Measurements from ENCODE around the gene PMM1. TPM values are rescaled to one million over a fixed set of nuclear protein-coding genes. Genes with fewer than 3 reads are reported as not detected.

Gene PMM1
- polyA plus RNA-seq, 1 of the 3 experiments (the other 2 are of a cell fraction), result 46.4 TPM

GRCh38 chr22:41564563-41564962 is 25.1 kb downstream of the PMM1 start (continued):
- no peak for TF ChIP-seq USF2 (IDR thresholded peaks at IDR 0.05; ENCODE audit: borderline replicate concordance, low read depth, low read length)
- TF ChIP-seq USF1 (IDR thresholded peaks at IDR 0.05; ENCODE audit: borderline replicate concordance, low read depth), result no peak
- TF ChIP-seq CHD2 (IDR thresholded peaks at IDR 0.05; ENCODE audit: low read length, partially characterized antibody), result no peak

GRCh38 chr22:41563051-41563711 is 26.5 kb downstream of the PMM1 start:
- CTCF ChIA-PET, result no interaction called here
- no peak for DNase-seq
- Histone ChIP-seq H4K20me1 (ENCODE audit: insufficient read depth) (no peaks in the 10 kb centered on the region), H3K9me2 (no peaks in the 10 kb centered on the region), H3K9ac (no peak overlapping the region), H3K27ac (ENCODE audit: low read depth in 2 of 2, low read length in 1 of 2) (peak overlapping the region in 1 of 2 experiments; percentile 71; a peak in 3 of 4 replicates), H3K9me3 (no peaks in the 10 kb centered on the region), H3K4me1 (ENCODE audit: control insufficient read depth in 1 of 2, insufficient read depth in 2 of 2, low read depth in 1 of 2, low read length in 1 of 2) (peaks cover 0 to 29% of the 10 kb centered on the region in 2 experiments; a peak in 1 of 4 replicates), H3F3A (replicated peaks; ENCODE audit: insufficient read depth) (peaks cover 17% of the 10 kb centered on the region), H2AFZ (ENCODE audit: low read depth) (no peak overlapping the region), H3K79me2 (ENCODE audit: insufficient read depth) (no peaks in the 10 kb centered on the region), H3K4me3 (ENCODE audit: low read depth in 2 of 2, low read length in 1 of 2) (no peak overlapping the region), H3K36me3 (replicated peaks in 1 of 2; ENCODE audit: control insufficient read depth in 1 of 2, insufficient read depth in 2 of 2, low read length in 1 of 2) (no peaks in the 10 kb centered on the region), H3K4me2 (peak overlapping the region; percentile 76), H3K27me3 (ENCODE audit: insufficient read depth) (no peaks in the 10 kb centered on the region)
- POLR2A ChIA-PET, result no interaction called here
- TF ChIP-seq RXRA (IDR thresholded peaks at IDR 0.05; ENCODE audit: borderline replicate concordance, low read depth) (peak; percentile 53; the same call in 1 of the 2 replicates), NFIC (IDR thresholded peaks at IDR 0.05; ENCODE audit: borderline replicate concordance) (no peak), IRF3 (IDR thresholded peaks at IDR 0.05; ENCODE audit: low read depth, low read length) (no peak), TCF12 (IDR thresholded peaks at IDR 0.05) (no peak), MEF2A (IDR thresholded peaks at IDR 0.05; ENCODE audit: borderline replicate concordance, low read depth) (peak; percentile 52; the same call in 1 of the 2 replicates), MAX (IDR thresholded peaks at IDR 0.05; ENCODE audit: low read depth) (no peak), FOSL2 (IDR thresholded peaks at IDR 0.05; ENCODE audit: borderline replicate concordance, low read depth) (peak; percentile 86), TAF1 (IDR thresholded peaks at IDR 0.05; ENCODE audit: borderline replicate concordance, low read depth, low read length) (no peak), EP300 (IDR thresholded peaks at IDR 0.05; ENCODE audit: borderline replicate concordance in 1 of 2, low read depth in 1 of 2, low read length in 1 of 2) (no peak), TEAD4 (IDR thresholded peaks at IDR 0.05; ENCODE audit: borderline replicate concordance, insufficient read depth) (peak; percentile 22; the same call in 1 of the 2 replicates), JUND (IDR thresholded peaks at IDR 0.05) (peak; percentile 71), RCOR1 (IDR thresholded peaks at IDR 0.05; ENCODE audit: low read length) (no peak)
- WGBS (ENCODE audit: low lambda C conversion rate), result 3% methylated on average over 6 of the region's 10 CpGs

All from SK-N-SH (cell line).